GM10248 (cell line): ENCODE results near the gene KLHL33.

Source experiments
- CTCF ChIA-PET: fragments of 300-600 bp; sonication (Branson Sonifier 250); formaldehyde crosslinking; extraction: SDS; loops from one replicate; lab custom pipeline; 2021; ENCODE audit warnings: antibody characterized with exemption; lab: Yijun Ruan, JAX
- POLR2A ChIA-PET: fragments of 350-650 bp; sonication (Branson Sonifier 250); formaldehyde crosslinking; extraction: SDS; loops from one replicate; lab custom pipeline; 2020; ENCODE audit warnings: antibody characterized with exemption; lab: Yijun Ruan, JAX
- DNase-seq: peaks from one replicate; pipeline ENCODE4 v3.0.0; 2012; ENCODE audit errors: extremely low spot score
- TF ChIP-seq, protein P1 (sequence below): IDR thresholded peaks from 2 replicates; pipeline ENCODE4 v1.5.1; 2012; ENCODE audit warnings: mild to moderate bottlenecking, low read depth; ENCODE audit errors: extremely low read depth, missing control alignments, control extremely low read depth

Gene KLHL33

GRCh38 chr14:20383636-20384035, 52.3 kb downstream of the KLHL33 start:
- POLR2A ChIA-PET = no interaction called here
- no peak for DNase-seq
- CTCF ChIA-PET = interaction anchor here (1.0 to 4.8 kb wide), 6 partner anchors 9 to 226 kb away, joined by 3 to 15 read pairs (median 6); no protein-coding TSS in a partner anchor
- TF ChIP-seq, protein P1, sequence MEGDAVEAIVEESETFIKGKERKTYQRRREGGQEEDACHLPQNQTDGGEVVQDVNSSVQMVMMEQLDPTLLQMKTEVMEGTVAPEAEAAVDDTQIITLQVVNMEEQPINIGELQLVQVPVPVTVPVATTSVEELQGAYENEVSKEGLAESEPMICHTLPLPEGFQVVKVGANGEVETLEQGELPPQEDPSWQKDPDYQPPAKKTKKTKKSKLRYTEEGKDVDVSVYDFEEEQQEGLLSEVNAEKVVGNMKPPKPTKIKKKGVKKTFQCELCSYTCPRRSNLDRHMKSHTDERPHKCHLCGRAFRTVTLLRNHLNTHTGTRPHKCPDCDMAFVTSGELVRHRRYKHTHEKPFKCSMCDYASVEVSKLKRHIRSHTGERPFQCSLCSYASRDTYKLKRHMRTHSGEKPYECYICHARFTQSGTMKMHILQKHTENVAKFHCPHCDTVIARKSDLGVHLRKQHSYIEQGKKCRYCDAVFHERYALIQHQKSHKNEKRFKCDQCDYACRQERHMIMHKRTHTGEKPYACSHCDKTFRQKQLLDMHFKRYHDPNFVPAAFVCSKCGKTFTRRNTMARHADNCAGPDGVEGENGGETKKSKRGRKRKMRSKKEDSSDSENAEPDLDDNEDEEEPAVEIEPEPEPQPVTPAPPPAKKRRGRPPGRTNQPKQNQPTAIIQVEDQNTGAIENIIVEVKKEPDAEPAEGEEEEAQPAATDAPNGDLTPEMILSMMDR = no peak

- TF ChIP-seq, protein P1 = no peak
- POLR2A ChIA-PET = no interaction called here
- CTCF ChIA-PET = interaction anchor here (4.8 kb wide), 1 partner anchor 32 kb away, joined by 15 read pairs; no protein-coding TSS in a partner anchor
- DNase-seq = no peak
Measured at GRCh38 chr14:20383032-20383431, 52.9 kb downstream of the KLHL33 start.

- no peak for DNase-seq
- POLR2A ChIA-PET = no interaction called here
- TF ChIP-seq, protein P1 = no peak
- CTCF ChIA-PET = interaction anchor here (1.0 to 4.8 kb wide), 2 partner anchors 22 to 33 kb away, joined by 3 to 15 read pairs; no protein-coding TSS in a partner anchor
Measured at GRCh38 chr14:20382526-20382925, 53.4 kb downstream of the KLHL33 start.

- TF ChIP-seq, protein P1 = no peak
- DNase-seq = no peak
- ChIA-PET CTCF (interaction anchor here (1.0 to 4.8 kb wide), 6 partner anchors 10 to 54 kb away, joined by 3 to 15 read pairs (median 3); no protein-coding TSS in a partner anchor), POLR2A (no interaction called here)
Measured at GRCh38 chr14:20381341-20381740, 54.6 kb downstream of the KLHL33 start.

GRCh38 chr14:20380681-20381080, 55.3 kb downstream of the KLHL33 start:
- TF ChIP-seq, protein P1 = no peak
- DNase-seq = no peak
- POLR2A ChIA-PET = no interaction called here
- CTCF ChIA-PET = interaction anchor here (1.2 to 4.8 kb wide), 4 partner anchors 12 to 53 kb away, joined by 3 to 15 read pairs (median 4); no protein-coding TSS in a partner anchor

DNA sequence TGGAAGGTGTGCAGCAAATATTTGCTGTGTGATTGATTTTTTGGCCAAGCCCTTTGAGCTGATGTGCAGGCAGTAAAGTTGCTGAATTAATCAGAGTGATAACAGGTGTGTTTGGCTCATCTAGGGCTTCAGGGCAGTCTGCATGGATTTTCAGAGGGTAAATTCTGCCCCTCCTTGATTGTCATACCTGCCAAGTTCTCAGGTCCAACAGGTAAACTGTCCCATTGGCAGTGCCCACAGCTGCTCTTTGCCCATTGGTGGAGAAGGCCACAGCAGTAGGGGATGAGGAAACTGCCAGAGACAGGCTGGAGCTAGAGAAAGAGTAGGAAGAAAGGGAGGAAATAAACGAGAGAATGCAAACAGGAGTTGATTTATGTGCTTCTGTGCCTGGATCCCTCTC, 56.2 kb downstream of the KLHL33 start:
- POLR2A ChIA-PET = interaction anchor here (0.5 kb wide), 1 partner anchor 58 kb away, joined by 3 read pairs; no protein-coding TSS in a partner anchor
- CTCF ChIA-PET = interaction anchor here (4.8 kb wide), 1 partner anchor 36 kb away, joined by 15 read pairs; no protein-coding TSS in a partner anchor
- TF ChIP-seq, protein P1 = no peak
- no peak for DNase-seq
